ENCODE data around the gene DSE.

DSE gene

GRCh38 chr6:116412270-116412669, 41.5 kb downstream of the DSE start:
- no peak for DNase-seq (ENCODE audit: low read depth)

DNA sequence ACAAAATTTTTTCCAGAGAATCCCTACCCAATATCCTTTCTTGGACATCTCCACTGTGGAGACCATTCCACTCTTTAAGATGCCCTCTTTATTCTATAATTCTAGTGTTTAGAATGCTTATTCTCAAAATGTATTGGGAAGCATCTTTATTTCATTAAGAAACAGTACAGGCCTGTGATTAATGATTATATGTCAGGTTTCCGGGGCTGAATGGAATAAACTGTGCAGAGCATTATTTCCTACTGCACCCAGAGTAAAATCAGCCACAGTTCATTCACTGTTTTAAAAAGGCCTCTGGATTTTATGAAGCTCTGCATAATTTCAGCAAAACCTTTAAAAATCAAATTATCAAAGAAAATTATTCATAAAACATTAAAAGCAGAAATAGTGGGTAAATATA, 42.6 kb downstream of the DSE start:
- DNase-seq (ENCODE audit: low read depth), result no peak

DNA sequence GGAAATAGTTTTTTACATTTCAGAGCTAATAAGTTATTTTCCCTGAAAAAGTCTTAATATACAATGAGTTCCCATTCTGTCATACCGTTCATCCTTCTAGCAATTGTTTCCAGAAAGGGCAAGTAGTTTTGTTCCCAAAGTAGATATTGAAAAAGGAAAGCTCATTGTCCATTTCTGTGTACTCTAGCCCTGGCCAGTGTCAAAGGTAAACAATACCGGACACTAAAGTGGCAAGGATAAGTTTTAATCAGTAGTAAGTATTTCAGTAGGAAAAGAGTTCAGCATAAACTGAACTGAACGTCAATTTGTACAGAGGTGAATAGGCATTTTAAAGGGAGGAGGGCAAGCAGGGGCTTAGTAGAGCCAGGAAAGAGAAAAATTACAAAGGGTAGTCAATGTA, 46.9 kb downstream of the DSE start:
- no peak for DNase-seq (ENCODE audit: low read depth)

DNA sequence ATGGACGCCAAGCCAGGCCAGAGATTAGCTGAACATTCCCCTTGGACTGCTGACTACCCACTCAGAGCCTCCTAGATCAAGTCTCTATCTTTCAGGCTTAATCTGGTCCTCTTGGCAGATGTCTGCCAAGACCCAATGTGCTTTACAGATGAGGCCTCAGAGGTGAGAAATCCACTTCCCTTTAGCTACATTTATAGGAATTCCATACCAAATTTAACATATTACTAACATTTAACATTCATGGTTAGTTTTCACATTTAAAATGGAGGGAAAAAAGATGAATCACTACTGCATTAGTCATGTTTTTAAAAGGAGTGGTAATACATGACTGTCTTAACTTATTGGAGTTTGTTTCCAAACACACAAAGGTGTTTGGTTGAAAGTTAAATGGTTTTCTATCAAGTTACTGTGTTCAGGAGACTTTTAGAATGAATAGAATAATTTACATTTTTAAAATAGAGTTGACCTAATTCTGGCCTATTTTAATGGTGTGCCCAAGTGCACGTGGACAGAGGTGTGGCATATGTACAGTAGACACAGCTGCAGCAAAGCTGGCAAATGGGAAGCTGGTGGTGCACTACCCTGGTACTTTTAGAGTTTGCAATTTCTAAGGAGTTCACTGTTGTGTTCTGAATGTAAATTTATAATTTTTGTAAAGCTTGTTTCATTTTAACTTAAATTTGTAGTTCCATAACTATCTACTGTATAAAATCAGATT, 48.5 kb downstream of the DSE start:
- DNase-seq (ENCODE audit: low read depth), result no peak

DNA sequence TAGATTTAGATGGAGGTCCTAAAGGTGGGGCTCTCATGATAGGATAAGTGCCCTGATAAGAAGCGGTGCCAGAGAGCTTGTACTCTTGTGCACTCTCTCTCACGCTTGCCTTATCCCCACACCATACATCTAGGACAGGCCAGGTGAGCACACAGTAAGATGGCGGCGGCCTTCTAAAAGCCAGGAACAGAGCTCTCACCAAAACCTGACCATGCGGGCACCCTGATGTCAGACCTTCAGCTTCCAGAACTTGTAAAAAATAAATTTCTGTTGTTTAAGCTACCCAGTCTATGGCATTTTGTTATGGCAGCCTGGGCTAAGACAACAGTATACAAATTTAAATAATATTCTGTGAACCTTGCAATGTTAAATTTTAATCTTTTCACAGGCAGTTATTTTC, 49.6 kb downstream of the DSE start:
- DNase-seq (ENCODE audit: low read depth), result no peak

DNA sequence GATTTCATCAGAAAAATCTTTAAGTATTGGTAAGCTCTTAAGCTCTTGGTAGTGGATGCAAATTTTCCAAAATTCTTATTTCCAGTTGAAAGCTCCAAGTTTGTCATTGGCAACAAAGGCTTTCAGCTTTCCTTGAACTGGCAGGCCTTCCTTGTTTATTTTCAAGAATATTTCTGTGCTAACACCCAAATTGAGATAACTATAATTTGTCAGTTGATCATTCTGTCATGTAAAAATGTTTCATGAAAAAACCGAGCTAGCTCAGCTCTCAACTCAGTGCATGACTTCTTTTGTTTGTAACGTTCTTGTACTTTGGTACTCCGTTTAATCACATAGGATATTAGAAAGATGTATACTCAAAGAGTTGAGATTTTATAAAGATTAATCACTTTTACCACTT, 51.5 kb downstream of the DSE start:
- no peak for DNase-seq (ENCODE audit: low read depth)

GRCh38 chr6:116424001-116424400, 53.3 kb downstream of the DSE start:
- no peak for DNase-seq (ENCODE audit: low read depth)

GRCh38 chr6:116426551-116426950, 55.8 kb downstream of the DSE start:
- DNase-seq (ENCODE audit: low read depth), result no peak

GRCh38 chr6:116429111-116429510, 58.4 kb downstream of the DSE start:
- no peak for DNase-seq (ENCODE audit: low read depth)

DNA sequence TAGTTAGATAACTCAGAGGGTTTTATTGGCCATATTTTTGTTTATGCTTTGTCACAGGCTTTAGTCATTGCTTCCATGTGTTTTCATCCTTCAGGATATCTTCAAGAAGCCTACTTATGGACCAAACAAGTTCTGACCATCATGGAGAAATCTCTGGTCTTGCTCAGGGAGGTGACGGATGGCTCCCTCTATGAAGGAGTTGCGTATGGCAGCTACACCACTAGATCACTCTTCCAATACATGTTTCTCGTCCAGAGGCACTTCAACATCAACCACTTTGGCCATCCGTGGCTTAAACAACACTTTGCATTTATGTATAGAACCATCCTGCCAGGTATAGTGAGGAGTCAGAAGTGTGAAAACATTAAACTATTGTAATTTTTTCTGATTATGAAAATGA, 60.1 kb downstream of the DSE start:
- DNase-seq (ENCODE audit: low read depth), result no peak

DNA sequence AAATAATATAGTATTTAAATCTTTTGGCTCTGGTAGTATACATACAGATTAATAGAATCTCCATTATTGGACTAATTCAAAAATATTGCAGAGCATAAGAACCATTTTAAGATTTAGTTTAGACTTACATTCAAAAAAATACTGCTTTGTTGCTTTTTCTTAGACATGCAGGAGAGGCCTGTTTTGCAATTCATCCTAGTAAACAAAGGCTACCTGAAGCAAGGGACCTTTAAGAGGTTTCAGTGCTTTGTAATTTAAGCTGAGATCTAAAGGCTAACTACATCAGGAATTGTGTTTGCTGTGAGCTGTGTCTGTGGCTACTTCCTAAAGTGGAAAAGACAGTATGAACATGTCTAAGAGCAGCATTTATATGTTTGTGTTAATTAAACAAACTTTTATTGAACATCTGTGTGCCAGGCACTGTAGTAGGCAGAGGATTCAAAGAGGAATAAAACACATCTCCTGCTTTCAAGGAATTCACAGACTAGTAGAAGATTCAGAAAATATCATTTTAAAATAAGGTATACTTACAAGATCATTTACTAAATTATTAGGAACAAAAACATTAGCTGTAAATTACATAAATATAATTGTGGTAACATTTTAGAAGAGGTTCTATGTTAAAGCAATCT, 61.3 kb downstream of the DSE start:
- no peak for DNase-seq (ENCODE audit: low read depth)

DNA sequence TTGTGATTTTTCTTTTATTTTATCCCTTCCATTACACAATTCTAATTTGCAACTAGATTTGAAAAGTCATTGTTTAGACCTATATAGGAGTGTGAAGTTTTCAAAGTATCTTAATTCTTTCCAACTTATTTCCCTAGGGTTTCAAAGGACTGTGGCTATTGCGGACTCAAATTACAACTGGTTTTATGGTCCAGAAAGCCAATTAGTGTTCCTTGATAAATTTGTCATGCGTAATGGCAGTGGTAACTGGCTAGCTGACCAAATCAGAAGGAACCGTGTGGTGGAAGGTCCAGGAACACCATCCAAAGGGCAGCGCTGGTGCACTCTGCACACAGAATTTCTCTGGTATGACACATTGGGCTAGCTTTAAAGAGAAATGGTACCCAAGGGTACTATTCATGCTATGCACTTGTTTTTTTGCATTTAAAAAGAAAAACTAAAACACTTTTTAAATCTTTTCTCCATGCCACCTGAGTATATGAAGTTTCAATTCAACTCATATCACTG, 62.5 kb downstream of the DSE start:
- DNase-seq (ENCODE audit: low read depth), result no peak

GRCh38 chr6:116434056-116434725, 63.4 kb downstream of the DSE start:
- no peak for DNase-seq (ENCODE audit: low read depth)

DNA sequence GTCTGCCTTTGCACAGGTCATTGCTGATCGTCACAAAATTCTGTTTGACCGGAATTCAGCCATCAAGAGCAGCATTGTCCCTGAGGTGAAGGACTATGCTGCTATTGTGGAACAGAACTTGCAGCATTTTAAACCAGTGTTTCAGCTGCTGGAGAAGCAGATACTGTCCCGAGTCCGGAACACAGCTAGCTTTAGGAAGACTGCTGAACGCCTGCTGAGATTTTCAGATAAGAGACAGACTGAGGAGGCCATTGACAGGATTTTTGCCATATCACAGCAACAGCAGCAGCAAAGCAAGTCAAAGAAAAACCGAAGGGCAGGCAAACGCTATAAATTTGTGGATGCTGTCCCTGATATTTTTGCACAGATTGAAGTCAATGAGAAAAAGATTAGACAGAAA, 65.8 kb downstream of the DSE start:
- no peak for DNase-seq (ENCODE audit: low read depth)

DNA sequence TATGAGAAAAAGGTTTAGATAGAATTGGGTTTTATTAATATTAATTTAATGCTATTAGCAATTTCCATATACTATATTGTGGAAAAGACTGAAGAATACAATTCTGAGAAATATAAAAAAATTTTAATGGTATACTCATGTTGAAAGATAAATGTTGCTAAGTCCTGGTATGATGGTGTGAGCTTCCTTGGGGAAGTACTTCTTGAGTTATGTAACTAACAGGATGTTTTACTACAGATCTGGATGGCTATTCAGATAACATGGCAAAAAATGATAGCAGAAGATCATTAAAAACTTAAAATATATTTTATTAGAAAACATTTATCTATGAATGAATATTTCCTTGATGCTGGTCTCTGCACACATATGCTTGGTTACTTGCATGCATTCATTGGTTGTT, 66.9 kb downstream of the DSE start:
- no peak for DNase-seq (ENCODE audit: low read depth)

GRCh38 chr6:116438590-116439448, 68.1 kb downstream of the DSE start:
- DNase-seq (ENCODE audit: low read depth), result no peak

DNA sequence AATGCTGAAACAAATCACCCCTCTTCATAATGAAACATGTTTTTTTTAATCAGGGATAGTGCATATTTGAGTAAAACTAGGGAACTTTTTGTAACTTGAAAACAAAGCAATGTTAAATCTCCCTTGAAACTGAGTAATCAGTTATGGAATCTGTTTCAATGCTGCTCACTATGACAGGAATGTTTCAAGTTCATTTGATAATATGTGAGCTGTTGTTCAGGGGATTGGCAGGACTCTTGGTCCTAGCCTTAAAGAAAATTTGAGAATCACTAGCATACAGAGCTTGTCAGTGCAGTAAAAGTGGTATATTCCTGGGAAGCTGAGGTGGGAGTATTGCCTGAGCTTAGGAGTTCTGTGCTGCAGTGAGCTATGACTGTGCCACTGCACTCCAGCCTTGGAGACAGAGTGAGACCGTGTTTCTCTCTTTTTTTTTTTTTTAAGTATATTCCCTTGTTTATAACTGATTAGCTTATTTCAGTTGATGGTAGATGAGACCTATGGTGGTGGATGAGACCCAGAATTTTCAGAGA, 68.8 kb downstream of the DSE start:
- DNase-seq (ENCODE audit: low read depth), result no peak

DNA sequence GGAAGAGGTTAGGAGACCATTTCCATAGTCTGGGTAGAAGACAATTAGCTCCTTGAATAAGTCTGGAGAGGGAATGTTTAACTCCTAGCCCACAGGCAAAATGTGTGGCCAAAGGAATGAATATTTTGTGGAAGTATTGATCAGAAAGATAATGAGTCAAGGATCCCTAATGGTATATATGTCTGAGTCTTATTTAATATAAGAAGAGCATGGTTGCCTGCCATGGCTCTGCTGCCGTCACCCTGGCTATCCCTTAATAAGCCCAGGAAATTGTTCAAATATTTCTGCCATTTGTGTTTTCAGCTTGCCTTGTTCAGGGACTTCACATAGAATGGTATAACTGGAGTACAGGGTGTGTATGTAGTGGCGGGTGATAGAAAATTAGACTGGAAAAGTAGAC, 72.4 kb downstream of the DSE start:
- DNase-seq (ENCODE audit: low read depth), result no peak

DNA sequence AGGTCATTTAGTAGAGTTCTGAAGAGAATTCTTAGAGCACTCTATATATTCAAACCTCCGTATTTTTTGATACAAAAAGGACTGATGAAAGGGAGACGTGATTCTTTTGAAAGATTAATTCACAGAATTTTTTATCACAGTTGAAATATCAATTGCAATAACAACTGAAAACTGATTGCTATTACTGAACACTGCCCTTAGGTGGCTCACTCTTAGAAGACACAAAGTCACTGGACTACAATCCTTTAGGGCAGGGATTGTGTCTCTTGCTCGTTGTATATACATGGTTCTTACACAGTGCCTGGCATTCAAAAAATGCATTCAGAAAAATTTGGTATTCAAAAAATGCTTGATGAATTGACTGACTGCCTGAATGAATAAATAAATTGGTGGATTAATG, 73.3 kb downstream of the DSE start:
- no peak for DNase-seq (ENCODE audit: low read depth)

DNA sequence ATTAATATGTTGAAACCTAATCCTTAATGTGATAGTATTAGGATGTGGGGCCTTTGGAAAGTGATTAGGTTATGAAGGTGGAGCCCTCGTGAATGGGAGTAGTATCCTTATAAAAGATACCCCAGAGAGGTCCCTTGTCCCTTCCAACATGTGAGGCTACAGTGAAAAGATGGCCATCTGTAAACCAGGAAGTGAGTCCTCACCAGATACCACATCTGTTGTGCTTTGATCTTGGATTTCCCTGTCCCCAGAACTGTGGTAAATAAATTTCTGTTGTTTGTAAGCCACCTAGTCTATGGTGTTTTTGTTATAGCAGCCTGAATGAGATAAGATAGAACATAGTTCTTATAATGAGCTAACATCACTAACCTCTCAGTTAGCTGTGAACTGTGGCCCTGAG, 73.8 kb downstream of the DSE start:
- DNase-seq (ENCODE audit: low read depth), result no peak

DNA sequence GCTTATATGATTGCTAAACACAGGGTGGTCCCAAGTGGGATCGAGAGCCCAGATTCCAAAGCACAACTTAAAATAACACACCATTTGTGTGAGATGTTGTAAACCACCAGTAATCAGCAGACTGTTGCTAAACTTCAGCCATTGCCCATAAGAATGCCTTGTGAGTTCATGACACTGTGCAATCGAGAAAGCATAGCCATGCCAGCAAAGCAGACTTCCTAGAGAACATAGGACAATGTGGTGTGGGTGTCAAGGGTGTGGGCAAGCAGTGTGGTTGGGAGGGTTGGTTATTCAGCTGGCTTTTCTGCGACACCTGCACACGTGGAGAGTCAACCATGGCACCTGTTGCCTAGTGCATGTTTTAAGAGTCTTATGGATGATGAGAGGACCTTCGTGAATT, 74.4 kb downstream of the DSE start:
- DNase-seq (ENCODE audit: low read depth), result no peak

DNA sequence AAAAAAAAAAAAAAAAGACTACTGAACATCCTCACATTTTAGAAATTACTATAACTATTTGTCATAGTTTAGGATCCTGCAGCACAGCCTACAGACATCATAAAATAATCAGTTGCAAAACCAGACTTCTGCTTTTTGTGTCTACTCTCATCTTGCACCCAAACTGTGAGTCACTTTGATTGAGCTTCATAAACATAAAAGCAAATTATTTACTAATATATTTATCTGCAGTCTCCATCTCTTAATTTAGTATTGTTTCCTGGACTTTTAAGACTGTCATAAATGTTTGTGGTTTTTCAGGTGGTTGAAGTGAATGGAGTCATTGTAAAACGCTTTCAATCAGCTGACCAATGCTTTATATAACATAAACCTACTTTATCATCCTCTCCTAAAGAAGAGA, 75.7 kb downstream of the DSE start:
- DNase-seq (ENCODE audit: low read depth), result no peak

Measured in GM04504 (cell line).